Measurements from ENCODE around the gene BCOR.

- TF ChIP-seq CTCF (conservative IDR thresholded peaks at IDR 0.05; ENCODE audit: low read depth, low read length) (no peak), EZH2 (IDR thresholded peaks at IDR 0.05; ENCODE audit: low read length, unreplicated experiment) (no peak), EZH2phosphoT487 (IDR thresholded peaks at IDR 0.05; ENCODE audit: borderline replicate concordance, low read length) (no peak)
Measured at GRCh38 chrX:40013266-40014195, 84.2 kb downstream of the BCOR start.
